ENCODE measurements around the gene NHP2. TPM values are rescaled to one million over a fixed set of nuclear protein-coding genes. Genes with fewer than 3 reads are reported as not detected.

Gene NHP2
- total RNA-seq: 92.4 and 122 TPM in 2 replicates

DNA sequence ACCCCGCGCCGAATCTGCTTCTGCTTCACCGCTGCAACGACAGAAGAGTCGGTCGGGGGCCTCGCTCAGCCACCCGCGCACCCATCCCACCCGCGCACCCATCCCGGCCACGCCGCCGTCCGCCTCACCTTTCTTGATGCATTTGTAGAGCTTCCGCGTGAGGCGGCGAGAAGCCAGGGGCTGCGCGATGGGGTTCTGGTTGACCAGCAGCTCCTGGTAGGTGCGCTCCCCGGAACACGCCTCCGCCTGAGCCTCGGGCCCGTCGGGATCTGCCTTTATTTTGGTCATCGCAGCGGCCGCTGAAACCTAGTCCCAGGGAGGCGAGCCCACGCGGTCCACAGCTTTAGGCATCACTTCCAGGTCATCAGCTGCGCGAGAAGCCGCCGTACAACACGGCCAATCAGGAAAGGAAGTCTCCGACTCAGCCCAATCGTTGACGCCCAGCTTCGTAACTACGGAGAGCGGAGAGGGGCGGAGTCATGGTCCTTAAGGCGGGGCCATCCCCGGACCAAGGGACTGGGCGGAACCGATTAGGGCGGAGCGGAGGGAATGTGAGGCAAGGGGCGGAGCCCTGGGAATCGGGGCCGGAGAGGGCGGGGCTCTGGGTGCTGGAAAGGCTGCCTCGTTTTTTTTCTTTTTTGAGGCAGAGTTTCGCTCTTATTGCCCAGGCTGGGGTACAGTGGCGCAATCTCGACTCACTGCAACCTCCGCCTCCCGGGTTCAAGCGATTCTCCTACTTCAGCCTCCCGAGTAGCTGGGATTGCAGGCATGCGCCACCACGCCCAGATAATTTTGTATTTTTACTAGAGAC is at the start of gene NHP2:
TSS of gene NHP2 (minus strand) at position 356 of the 811 bp plus-strand sequence. CDS start at position 288, 68 bp downstream.

GRCh38 chr5:178187014-178187413 is 33.3 kb upstream of the NHP2 start, which contains the start of gene GMCL2:
GMCL2 (minus strand) TSS chr5:178187371; CDS start chr5:178187299, 72 bp downstream.

DNA sequence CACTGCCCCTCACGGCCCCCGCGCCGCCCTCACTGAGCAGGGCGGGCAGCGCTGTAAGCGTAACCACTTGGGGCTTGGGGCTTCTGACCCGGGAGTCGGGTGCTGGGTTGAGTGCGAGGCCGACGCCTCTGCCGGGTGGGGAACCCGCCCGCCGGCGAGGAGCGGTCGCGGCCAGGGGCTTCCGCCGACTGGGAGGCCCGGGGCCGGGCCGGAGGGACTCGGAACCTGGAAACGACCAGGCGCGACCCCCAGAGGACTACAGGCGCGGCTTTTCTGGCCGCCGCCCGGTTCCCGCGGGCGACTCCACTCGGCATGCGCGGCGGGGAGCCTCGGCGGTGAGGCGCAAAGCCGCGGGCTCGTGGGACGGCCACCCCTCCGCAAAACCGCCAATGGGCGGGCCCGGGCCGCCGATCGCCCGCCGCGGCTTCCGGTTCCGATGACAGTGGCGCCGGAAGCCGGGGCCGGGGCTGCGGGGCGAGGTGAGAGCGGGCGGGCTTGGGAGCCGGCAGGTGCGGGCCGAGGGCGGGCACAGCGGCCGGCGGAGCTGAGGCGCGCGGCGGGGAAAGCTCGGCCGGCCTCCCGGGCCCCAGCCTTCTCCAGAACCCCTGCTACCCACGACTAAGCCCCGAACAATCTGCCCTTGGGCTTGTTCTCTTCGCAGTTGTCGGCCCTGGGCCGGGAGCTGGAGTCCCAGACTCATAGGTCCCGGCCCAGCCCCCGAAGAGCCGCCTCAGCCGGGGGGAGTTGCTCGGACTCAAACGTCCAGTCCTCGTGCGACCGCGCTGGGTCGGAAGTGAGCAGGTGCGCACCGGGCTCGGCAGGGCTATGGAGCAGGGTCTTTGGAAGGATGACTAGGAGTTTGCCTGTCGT is 22.9 kb downstream of the NHP2 start, which contains the start of gene RMND5B:
TSS of gene RMND5B (plus strand) at position 439 of the 870 bp plus-strand sequence. CDS start 7,106 bp downstream, outside the sequence.

GRCh38 chr5:178113141-178113787 is 40.4 kb downstream of the NHP2 start, which contains the start of gene N4BP3:
N4BP3 (plus strand) TSS chr5:178113532; CDS start chr5:178119584, 6,052 bp downstream.

Other genes starting within 250 kb of the NHP2 start
- not detected in 2 replicates for gene PROP1, start 157.6 kb downstream of the NHP2 start, total RNA-seq
- 0.22 and 0.43 TPM in 2 replicates for gene N4BP3, start 40.4 kb downstream of the NHP2 start, total RNA-seq
- 24.3 and 35.7 TPM in 2 replicates for gene RMND5B, start 22.9 kb downstream of the NHP2 start, total RNA-seq
- not detected in 2 replicates for gene GMCL2, start 33.5 kb upstream of the NHP2 start, total RNA-seq
- gene HNRNPAB, start 50.6 kb upstream of the NHP2 start, total RNA-seq: 42.9 and 107 TPM in 2 replicates
- gene PHYKPL, start 78.9 kb upstream of the NHP2 start, total RNA-seq: 33.9 and 39.2 TPM in 2 replicates